Measurements from ENCODE around the gene SPATA13. TPM values are rescaled to one million over a fixed set of nuclear protein-coding genes. Genes with fewer than 3 reads are reported as not detected.

Gene SPATA13
- total RNA-seq, 1 donor from 2014 or later, result 11.8 TPM

- intact Hi-C loops (cut with micrococcal nuclease), result no loop called here
- ChIA-PET POLR2A (no interaction called here), CTCF (no interaction called here)
- Mint-ChIP-seq H3K36me3 (ENCODE audit: low read depth) (no peaks in the 10 kb centered on the region), H3K9me3 (no peaks in the 10 kb centered on the region), H3K27me3 (no peaks in the 10 kb centered on the region), H3K4me1 (no peaks in the 10 kb centered on the region), H3K27ac (no peak overlapping the region), H3K4me3 (no peak overlapping the region)
- no peak for ATAC-seq (ENCODE audit: low read depth)
- TF ChIP-seq CTCF (IDR thresholded peaks at IDR 0.05), result no peak
- DNase-seq, result no peak
Observed at GRCh38 chr13:24167666-24168391, 7.3 kb downstream of the SPATA13 start.

- Mint-ChIP-seq H3K4me1 (no peaks in the 10 kb centered on the region), H3K9me3 (no peaks in the 10 kb centered on the region), H3K27ac (no peak overlapping the region), H3K27me3 (no peaks in the 10 kb centered on the region), H3K36me3 (ENCODE audit: low read depth) (no peaks in the 10 kb centered on the region), H3K4me3 (no peak overlapping the region)
- DNase-seq (no peak), ATAC-seq (ENCODE audit: low read depth) (no peak)
- CTCF ChIA-PET, result no interaction called here
- no peak for TF ChIP-seq CTCF (IDR thresholded peaks at IDR 0.05)
- intact Hi-C loops (cut with micrococcal nuclease), result no loop called here
- POLR2A ChIA-PET, result no interaction called here
Observed at GRCh38 chr13:24168392-24168750, 7.9 kb downstream of the SPATA13 start.

GRCh38 chr13:24168979-24169378, 8.5 kb downstream of the SPATA13 start:
- no peak overlapping the region for H3K27ac Mint-ChIP-seq
- POLR2A ChIA-PET, result no interaction called here
- H3K4me1 Mint-ChIP-seq, result no peaks in the 10 kb centered on the region
- CTCF ChIA-PET, result no interaction called here
- H3K9me3 Mint-ChIP-seq, result no peaks in the 10 kb centered on the region
- no peaks in the 10 kb centered on the region for H3K27me3 Mint-ChIP-seq
- ATAC-seq (ENCODE audit: low read depth) (no peak), DNase-seq (no peak)
- intact Hi-C loops (cut with micrococcal nuclease), result no loop called here
- no peaks in the 10 kb centered on the region for H3K36me3 Mint-ChIP-seq (ENCODE audit: low read depth)
- TF ChIP-seq CTCF (IDR thresholded peaks at IDR 0.05), result no peak
- H3K4me3 Mint-ChIP-seq, result no peak overlapping the region

GRCh38 chr13:24172071-24172470, 11.6 kb downstream of the SPATA13 start:
- Mint-ChIP-seq H3K9me3 (no peaks in the 10 kb centered on the region), H3K36me3 (ENCODE audit: low read depth) (no peaks in the 10 kb centered on the region), H3K27me3 (no peaks in the 10 kb centered on the region), H3K4me3 (no peak overlapping the region), H3K4me1 (no peaks in the 10 kb centered on the region), H3K27ac (no peak overlapping the region)
- ChIA-PET POLR2A (no interaction called here), CTCF (no interaction called here)
- ATAC-seq (ENCODE audit: low read depth) (no peak), DNase-seq (no peak)
- TF ChIP-seq CTCF (IDR thresholded peaks at IDR 0.05), result no peak
- intact Hi-C loops (cut with micrococcal nuclease), result no loop called here

GRCh38 chr13:24173795-24174194, 13.3 kb downstream of the SPATA13 start:
- POLR2A ChIA-PET, result no interaction called here
- CTCF ChIA-PET, result no interaction called here

More at GRCh38 chr13:24173795-24174194, 13.3 kb downstream of the SPATA13 start:
- Mint-ChIP-seq H3K36me3 (ENCODE audit: low read depth) (no peaks in the 10 kb centered on the region), H3K9me3 (no peaks in the 10 kb centered on the region), H3K4me3 (no peak overlapping the region), H3K4me1 (no peaks in the 10 kb centered on the region), H3K27ac (no peak overlapping the region), H3K27me3 (no peaks in the 10 kb centered on the region)
- intact Hi-C loops (cut with micrococcal nuclease), result no loop called here
- ATAC-seq (ENCODE audit: low read depth), result no peak
- no peak for TF ChIP-seq CTCF (IDR thresholded peaks at IDR 0.05)
- no peak for DNase-seq

Measured in activated B cell treated with CpG ODN at 0.5 μM for 24 hours (primary cell).